ENCODE measurements around the gene PRKAG1.

DNA sequence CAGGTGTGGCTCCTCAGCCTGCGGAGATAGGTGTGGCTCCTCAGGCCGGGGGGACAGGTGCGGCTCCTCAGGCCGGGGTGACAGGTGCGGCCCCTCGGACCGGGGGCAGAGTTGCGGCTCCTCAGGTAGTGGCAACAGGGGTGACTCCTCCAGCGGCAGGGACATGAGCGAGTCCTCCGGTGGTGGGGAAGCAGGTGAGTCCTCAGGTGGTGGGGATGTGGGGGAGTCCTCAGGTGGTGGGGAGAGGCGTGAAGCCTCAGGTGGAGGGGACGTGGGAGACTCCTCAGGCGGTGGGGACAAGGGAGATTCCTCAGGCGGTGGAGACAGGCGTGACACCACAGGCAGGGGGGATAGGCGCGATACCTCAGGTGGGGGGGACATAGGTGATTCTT is 32.8 kb upstream of the PRKAG1 start:
- TF ChIP-seq, protein P1, sequence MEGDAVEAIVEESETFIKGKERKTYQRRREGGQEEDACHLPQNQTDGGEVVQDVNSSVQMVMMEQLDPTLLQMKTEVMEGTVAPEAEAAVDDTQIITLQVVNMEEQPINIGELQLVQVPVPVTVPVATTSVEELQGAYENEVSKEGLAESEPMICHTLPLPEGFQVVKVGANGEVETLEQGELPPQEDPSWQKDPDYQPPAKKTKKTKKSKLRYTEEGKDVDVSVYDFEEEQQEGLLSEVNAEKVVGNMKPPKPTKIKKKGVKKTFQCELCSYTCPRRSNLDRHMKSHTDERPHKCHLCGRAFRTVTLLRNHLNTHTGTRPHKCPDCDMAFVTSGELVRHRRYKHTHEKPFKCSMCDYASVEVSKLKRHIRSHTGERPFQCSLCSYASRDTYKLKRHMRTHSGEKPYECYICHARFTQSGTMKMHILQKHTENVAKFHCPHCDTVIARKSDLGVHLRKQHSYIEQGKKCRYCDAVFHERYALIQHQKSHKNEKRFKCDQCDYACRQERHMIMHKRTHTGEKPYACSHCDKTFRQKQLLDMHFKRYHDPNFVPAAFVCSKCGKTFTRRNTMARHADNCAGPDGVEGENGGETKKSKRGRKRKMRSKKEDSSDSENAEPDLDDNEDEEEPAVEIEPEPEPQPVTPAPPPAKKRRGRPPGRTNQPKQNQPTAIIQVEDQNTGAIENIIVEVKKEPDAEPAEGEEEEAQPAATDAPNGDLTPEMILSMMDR (IDR thresholded peaks at IDR 0.05; ENCODE audit: low read depth, low read length): no peak
- TF ChIP-seq EZH2phosphoT487 (IDR thresholded peaks at IDR 0.05; ENCODE audit: low read depth): no peak

All from OCI-LY3 (cell line).